ENCODE results near the gene CLDN16. TPM values are rescaled to one million over a fixed set of nuclear protein-coding genes. Genes with fewer than 3 reads are reported as not detected.

Gene CLDN16
- total RNA-seq, 5 donors from 2014 or later (not counting 1 experiment from before 2014, with no cell fraction given): not detected

- Histone ChIP-seq H3K27me3 (replicated peaks in 1 of 2; ENCODE audit: control insufficient read depth in 2 of 2, extremely low read depth in 1 of 2, insufficient read depth in 2 of 2, low read length in 1 of 2) (no peaks in the 10 kb centered on the region), H3K9me3 (no peaks in the 10 kb centered on the region), H3K4me3 (ENCODE audit: control insufficient read depth in 1 of 2, extremely low read depth in 1 of 2, low read length in 1 of 2) (no peak overlapping the region), H3K27ac (ENCODE audit: low read length) (no peak overlapping the region), H3K4me1 (ENCODE audit: control insufficient read depth in 1 of 2, extremely low read depth in 1 of 2, insufficient read depth in 2 of 2, low read length in 2 of 2) (no peaks in the 10 kb centered on the region), H3K36me3 (ENCODE audit: control insufficient read depth in 2 of 2, extremely low read depth in 1 of 2, insufficient read depth in 1 of 2, low read length in 1 of 2) (no peaks in the 10 kb centered on the region)
- Mint-ChIP-seq H3K4me3 (no peak overlapping the region), H3K36me3 (no peaks in the 10 kb centered on the region), H3K27me3 (peaks cover 5 to 13% of the 10 kb centered on the region in 2 donors), H3K4me1 (no peaks in the 10 kb centered on the region), H3K9me3 (no peaks in the 10 kb centered on the region), H3K27ac (no peak overlapping the region)
- ChIA-PET CTCF (interaction anchor here in 1 of 2 donors (0.6 kb wide), 1 partner anchor 17 kb away, joined by 3 read pairs; no protein-coding TSS in a partner anchor), POLR2A (no interaction called here)
- ATAC-seq (replicated peaks in 1 of 4) (no peak), DNase-seq (no peak)
- no CpG with 5 or more reads among the region's 2 CpGs for WGBS (ENCODE audit: insufficient coverage)
These were observed 67.9 kb downstream of the CLDN16 start for GRCh38 chr3:190455828-190456227.

DNA sequence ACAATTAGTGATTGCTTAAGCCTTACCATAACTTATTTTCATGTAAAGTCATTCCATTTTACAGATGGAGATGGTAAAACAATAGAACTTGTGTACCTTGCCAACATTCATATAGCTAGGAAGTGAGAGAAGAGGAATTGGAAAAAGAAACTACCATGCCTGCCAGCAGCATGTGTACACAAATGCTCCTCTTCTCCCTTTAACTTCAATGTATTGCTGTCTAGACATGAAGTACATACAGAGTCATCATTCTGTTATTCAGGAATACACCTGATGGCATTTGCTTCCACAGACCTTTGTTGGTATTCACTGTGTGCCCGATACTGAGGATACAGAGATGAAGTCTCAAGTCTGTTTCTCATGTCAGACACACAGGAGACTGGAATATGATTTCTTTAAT is 68.8 kb downstream of the CLDN16 start:
- ChIA-PET POLR2A (no interaction called here), CTCF (no interaction called here)
- Histone ChIP-seq H3K27ac (ENCODE audit: low read length) (no peak overlapping the region), H3K4me3 (ENCODE audit: control insufficient read depth in 1 of 2, extremely low read depth in 1 of 2, low read length in 1 of 2) (no peak overlapping the region), H3K27me3 (replicated peaks in 1 of 2; ENCODE audit: control insufficient read depth in 2 of 2, extremely low read depth in 1 of 2, insufficient read depth in 2 of 2, low read length in 1 of 2) (no peaks in the 10 kb centered on the region), H3K4me1 (ENCODE audit: control insufficient read depth in 1 of 2, extremely low read depth in 1 of 2, insufficient read depth in 2 of 2, low read length in 2 of 2) (no peaks in the 10 kb centered on the region), H3K9me3 (no peaks in the 10 kb centered on the region), H3K36me3 (ENCODE audit: control insufficient read depth in 2 of 2, extremely low read depth in 1 of 2, insufficient read depth in 1 of 2, low read length in 1 of 2) (no peaks in the 10 kb centered on the region)
- Mint-ChIP-seq H3K4me3 (no peak overlapping the region), H3K27me3 (peaks cover 5 to 13% of the 10 kb centered on the region in 2 donors), H3K27ac (no peak overlapping the region), H3K36me3 (no peaks in the 10 kb centered on the region), H3K9me3 (no peaks in the 10 kb centered on the region), H3K4me1 (no peaks in the 10 kb centered on the region)
- WGBS (ENCODE audit: insufficient coverage): 86% methylated on average over 1 of the region's 1 CpG
- no peak for ATAC-seq (replicated peaks in 1 of 4)
- DNase-seq: no peak

GRCh38 chr3:190458040-190458439 is 70.1 kb downstream of the CLDN16 start:
- Histone ChIP-seq H3K4me1 (ENCODE audit: control insufficient read depth in 1 of 2, extremely low read depth in 1 of 2, insufficient read depth in 2 of 2, low read length in 2 of 2) (no peaks in the 10 kb centered on the region), H3K27me3 (replicated peaks in 1 of 2; ENCODE audit: control insufficient read depth in 2 of 2, extremely low read depth in 1 of 2, insufficient read depth in 2 of 2, low read length in 1 of 2) (no peaks in the 10 kb centered on the region), H3K36me3 (ENCODE audit: control insufficient read depth in 2 of 2, extremely low read depth in 1 of 2, insufficient read depth in 1 of 2, low read length in 1 of 2) (no peaks in the 10 kb centered on the region), H3K4me3 (ENCODE audit: control insufficient read depth in 1 of 2, extremely low read depth in 1 of 2, low read length in 1 of 2) (no peak overlapping the region), H3K27ac (ENCODE audit: low read length) (no peak overlapping the region), H3K9me3 (no peaks in the 10 kb centered on the region)
- Mint-ChIP-seq H3K9me3 (no peaks in the 10 kb centered on the region), H3K27me3 (peaks cover 5 to 13% of the 10 kb centered on the region in 2 donors), H3K27ac (no peak overlapping the region), H3K4me1 (no peaks in the 10 kb centered on the region), H3K36me3 (no peaks in the 10 kb centered on the region), H3K4me3 (no peak overlapping the region)
- WGBS (ENCODE audit: insufficient coverage): 80% methylated on average over 1 of the region's 2 CpGs
- no peak for DNase-seq
- ChIA-PET CTCF (no interaction called here), POLR2A (no interaction called here)
- ATAC-seq (replicated peaks in 1 of 4): no peak

Other genes starting within 250 kb of the CLDN16 start
- gene CLDN1, start 65.7 kb upstream of the CLDN16 start, total RNA-seq: under 1 TPM in 3 of 5 donors, not detected in 2; 0.20 to 0.28 (median 0.23) TPM
- not detected for gene TMEM207, start 61.7 kb downstream of the CLDN16 start, total RNA-seq
- 10 to 100 TPM in 2 of 5 donors, 1 to 10 TPM in 3; 8.6 to 14.5 (median 9.9) TPM for gene IL1RAP, start 125.9 kb downstream of the CLDN16 start, total RNA-seq